HL-60 (cell line): ENCODE measurements around the gene PLRG1.

ENCODE experiments used
- DNase-seq, 2 experiments: peaks; one replicate each; pipeline ENCODE4 v3.0.0-alpha.2; 2010 to 2020; ENCODE audit warnings: low read depth in 1 of 2, low spot score in 1 of 2
- H3K27ac ChIP-seq: fragments of 250-450 bp; sonication (Bioruptor Pico); replicated peaks from 2 replicates; pipeline ENCODE4 v1.5.1; 2020; ENCODE audit warnings: mild to moderate bottlenecking, moderate library complexity
- H3K27me3 ChIP-seq: fragments of 250-450 bp; sonication (Bioruptor Pico); 2 replicates; pipeline ENCODE4 v1.5.1; 2021; ENCODE audit warnings: mild to moderate bottlenecking, moderate library complexity; ENCODE audit not compliant: insufficient read depth, poor library complexity, severe bottlenecking
- H3K4me3 ChIP-seq: replicated peaks from 2 replicates; pipeline ENCODE4 v1.5.1; 2011; ENCODE audit warnings: mild to moderate bottlenecking, control low read depth, low read length; ENCODE audit not compliant: insufficient read depth
- CTCF ChIP-seq: IDR thresholded peaks from one replicate; pipeline ENCODE4 v1.5.1; 2011; ENCODE audit warnings: low read length, control low read depth, inconsistent platforms; ENCODE audit not compliant: insufficient read depth
- GABPA ChIP-seq: IDR thresholded peaks from 2 replicates; pipeline ENCODE4 v1.6.1; 2012; ENCODE audit warnings: low read depth
- POLR2AphosphoS5 ChIP-seq: IDR thresholded peaks from 2 replicates; pipeline ENCODE4 v1.6.1; 2012; ENCODE audit warnings: low read depth
- SPI1 ChIP-seq: IDR thresholded peaks from 2 replicates; pipeline ENCODE4 v1.6.1; 2012; ENCODE audit warnings: low read depth, mild to moderate bottlenecking, borderline replicate concordance
- TF ChIP-seq, protein P1 (sequence below): IDR thresholded peaks from 2 replicates; pipeline ENCODE4 v1.6.1; 2012; ENCODE audit warnings: low read depth; ENCODE audit not compliant: insufficient replicate concordance

Gene PLRG1

GRCh38 chr4:154490583-154491340 lies 59.4 kb downstream of the PLRG1 start:
- DNase-seq: no peak
- Histone ChIP-seq H3K4me3 (0 out of 2 replicates have a peak overlapping the region, but pooled peaks have one; percentile 0), H3K27me3 (peaks cover 35% of the 10 kb centered on the region), H3K27ac (no peak overlapping the region)
- TF ChIP-seq CTCF (no peak), GABPA (no peak), SPI1 (no peak)
- TF ChIP-seq, protein P1, sequence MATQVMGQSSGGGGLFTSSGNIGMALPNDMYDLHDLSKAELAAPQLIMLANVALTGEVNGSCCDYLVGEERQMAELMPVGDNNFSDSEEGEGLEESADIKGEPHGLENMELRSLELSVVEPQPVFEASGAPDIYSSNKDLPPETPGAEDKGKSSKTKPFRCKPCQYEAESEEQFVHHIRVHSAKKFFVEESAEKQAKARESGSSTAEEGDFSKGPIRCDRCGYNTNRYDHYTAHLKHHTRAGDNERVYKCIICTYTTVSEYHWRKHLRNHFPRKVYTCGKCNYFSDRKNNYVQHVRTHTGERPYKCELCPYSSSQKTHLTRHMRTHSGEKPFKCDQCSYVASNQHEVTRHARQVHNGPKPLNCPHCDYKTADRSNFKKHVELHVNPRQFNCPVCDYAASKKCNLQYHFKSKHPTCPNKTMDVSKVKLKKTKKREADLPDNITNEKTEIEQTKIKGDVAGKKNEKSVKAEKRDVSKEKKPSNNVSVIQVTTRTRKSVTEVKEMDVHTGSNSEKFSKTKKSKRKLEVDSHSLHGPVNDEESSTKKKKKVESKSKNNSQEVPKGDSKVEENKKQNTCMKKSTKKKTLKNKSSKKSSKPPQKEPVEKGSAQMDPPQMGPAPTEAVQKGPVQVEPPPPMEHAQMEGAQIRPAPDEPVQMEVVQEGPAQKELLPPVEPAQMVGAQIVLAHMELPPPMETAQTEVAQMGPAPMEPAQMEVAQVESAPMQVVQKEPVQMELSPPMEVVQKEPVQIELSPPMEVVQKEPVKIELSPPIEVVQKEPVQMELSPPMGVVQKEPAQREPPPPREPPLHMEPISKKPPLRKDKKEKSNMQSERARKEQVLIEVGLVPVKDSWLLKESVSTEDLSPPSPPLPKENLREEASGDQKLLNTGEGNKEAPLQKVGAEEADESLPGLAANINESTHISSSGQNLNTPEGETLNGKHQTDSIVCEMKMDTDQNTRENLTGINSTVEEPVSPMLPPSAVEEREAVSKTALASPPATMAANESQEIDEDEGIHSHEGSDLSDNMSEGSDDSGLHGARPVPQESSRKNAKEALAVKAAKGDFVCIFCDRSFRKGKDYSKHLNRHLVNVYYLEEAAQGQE: no peak

- peaks cover 35% of the 10 kb centered on the region for H3K27me3 ChIP-seq
- H3K27ac ChIP-seq: no peak overlapping the region
- no peak overlapping the region for H3K4me3 ChIP-seq
- no peak for DNase-seq
- TF ChIP-seq, protein P1: no peak
- TF ChIP-seq CTCF: no peak
- TF ChIP-seq GABPA: no peak
- TF ChIP-seq SPI1: no peak
- no peak for TF ChIP-seq POLR2AphosphoS5
These were observed 60.0 kb downstream of the PLRG1 start for GRCh38 chr4:154490234-154490582.

DNA sequence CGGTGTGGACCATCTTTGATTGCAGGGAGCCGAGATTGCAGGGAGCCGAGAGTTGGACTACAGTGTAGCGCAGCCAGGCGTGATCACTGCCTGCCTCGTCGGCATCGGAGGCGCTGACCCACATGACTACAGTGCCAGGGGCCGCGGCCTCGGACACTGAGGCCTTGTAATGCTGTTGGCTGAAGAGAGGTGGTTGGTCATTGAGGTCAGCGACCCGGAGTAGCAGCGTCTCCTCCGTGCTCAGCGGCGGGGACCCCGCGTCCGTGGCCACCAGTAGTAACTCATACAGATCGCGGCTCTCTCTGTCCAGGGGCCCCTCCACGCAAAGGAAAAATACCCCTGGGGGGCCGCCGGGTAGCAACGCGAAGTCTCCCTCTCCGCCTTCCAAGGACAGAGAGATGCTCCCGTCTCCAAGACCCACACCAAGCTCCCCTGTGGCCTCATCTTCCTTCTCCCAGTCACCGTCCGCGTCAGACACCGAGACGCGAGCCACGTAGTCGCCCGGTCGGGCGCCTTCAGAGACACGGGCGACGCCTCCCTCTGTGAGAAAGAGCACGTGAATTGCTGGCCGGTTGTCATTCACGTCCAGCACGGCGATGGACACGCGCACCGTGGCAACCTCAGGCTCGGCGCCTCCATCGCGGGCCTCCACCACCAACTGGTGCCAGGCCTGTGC lies 60.5 kb downstream of the PLRG1 start:
- H3K27me3 ChIP-seq: peaks cover 35% of the 10 kb centered on the region
- H3K27ac ChIP-seq: no peak overlapping the region
- no peak overlapping the region for H3K4me3 ChIP-seq
- no peak for TF ChIP-seq GABPA
- TF ChIP-seq POLR2AphosphoS5: no peak
- TF ChIP-seq, protein P1: no peak
- no peak for DNase-seq
